ENCODE measurements around the gene FOXQ1.
A peak's percentile ranks its signal among the peaks of the same experiment; 100 is the strongest.
"Not testable (repeated sequence)": the region's sequence is repeated elsewhere in the genome, so short reads cannot be mapped to it uniquely, and the experiment has no call there.

FOXQ1 gene

DNA sequence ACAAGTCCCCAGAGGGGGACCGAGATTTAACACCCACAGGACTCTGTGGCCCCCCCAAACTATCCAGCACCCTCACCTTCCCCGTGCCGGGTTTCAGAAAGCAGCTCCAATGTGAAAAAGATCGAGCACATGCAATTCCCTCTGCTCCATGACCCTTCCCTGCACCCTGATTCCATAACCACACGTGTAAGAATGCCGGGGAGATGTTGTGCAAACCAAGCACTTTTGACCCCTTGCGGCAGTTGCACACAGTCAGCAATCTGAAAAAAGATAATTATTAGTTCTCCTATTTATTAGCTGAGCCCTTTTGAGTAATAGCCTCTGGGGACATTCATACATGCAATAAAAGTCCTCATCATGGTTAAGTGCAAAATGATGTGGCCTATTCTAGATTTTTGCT lies 13.0 kb downstream of the FOXQ1 start:
- DNase-seq = no peak

DNA sequence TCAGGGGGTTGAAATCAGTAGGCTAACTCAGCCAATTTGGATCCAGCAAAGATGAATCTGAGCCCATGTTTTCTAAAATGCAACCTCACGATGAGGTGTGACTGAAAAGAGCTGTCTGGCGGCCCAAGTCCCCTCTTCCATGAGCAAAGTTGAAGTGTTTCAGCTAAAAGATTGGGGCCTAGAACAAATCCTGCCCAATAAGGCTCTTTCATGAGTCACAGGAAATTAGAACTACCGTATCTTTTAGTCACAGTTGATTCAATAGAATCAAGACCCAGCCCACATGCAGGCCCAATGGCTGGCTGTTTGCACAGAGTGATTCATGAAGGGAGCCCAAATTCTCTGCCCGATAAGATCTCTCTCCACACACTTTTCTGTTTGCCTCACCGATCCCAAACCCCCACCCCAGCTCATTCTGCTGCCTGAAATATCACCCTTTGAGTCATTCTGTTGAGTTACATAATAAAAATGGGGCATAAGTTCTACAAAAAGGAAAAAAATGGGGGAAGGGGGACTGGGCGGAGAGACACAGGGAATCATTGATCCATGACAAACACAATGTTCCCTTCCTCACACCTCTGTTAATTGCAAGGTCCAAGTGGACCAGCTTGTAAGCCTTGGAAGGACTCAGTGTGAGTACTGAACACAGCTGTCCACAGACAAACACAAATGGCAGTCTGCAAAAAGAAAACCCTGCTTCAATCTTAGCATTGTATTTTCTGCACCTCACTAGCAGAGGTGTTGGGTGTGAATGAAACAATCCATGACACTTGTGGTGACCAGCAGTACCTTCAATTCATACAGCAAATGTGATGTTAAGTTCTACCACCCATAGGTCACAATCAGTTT lies 13.8 kb downstream of the FOXQ1 start:
- no peak for DNase-seq

DNA sequence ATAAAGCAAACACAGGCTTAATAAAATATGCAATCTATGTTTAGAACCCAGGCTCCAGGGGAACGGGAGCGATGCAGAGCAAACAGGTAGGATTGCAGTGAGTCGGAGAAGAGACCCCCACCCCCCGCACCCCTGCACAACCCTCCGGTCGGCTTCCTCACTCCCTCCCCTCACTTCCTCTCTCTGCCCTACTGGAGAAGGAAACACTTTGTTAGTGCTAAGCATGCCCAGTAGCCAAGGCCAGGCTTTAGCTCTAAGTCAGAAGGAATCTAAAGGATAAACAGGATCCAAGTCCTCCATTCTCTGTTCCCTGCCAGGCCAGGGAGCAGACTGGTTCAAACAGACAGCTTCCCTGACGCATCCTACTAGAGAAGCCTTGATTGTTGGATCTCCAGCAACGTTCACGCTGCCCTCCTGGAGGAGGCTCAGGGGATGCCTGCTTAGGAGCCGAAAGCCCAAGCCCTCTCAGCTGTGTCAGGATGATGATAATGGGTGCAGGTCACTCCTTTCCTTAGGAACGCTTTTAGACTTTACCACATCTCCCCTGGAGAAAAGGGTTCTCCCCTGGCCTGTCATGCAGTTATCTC lies 14.7 kb downstream of the FOXQ1 start:
- DNase-seq = no peak

DNA sequence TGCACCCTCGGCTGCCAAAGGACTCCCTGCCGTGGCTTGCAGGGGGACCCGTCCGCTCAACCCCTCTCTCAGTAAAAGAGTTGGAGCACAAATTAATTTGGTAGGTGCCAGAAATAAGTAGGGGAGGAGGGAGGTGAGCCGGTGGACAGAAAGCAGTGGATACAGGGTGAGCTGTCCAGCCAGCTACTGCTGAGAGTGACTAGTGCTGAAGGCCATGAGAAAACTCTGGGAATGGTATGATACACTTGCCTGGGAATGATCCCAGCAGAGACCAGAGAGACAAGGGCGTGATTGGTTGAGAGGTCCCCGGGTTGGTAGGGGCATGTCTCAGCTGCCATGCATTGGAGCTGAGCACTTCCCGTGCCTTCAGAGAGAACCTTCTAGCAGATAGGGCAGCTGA lies 15.7 kb downstream of the FOXQ1 start:
- no peak for DNase-seq

DNA sequence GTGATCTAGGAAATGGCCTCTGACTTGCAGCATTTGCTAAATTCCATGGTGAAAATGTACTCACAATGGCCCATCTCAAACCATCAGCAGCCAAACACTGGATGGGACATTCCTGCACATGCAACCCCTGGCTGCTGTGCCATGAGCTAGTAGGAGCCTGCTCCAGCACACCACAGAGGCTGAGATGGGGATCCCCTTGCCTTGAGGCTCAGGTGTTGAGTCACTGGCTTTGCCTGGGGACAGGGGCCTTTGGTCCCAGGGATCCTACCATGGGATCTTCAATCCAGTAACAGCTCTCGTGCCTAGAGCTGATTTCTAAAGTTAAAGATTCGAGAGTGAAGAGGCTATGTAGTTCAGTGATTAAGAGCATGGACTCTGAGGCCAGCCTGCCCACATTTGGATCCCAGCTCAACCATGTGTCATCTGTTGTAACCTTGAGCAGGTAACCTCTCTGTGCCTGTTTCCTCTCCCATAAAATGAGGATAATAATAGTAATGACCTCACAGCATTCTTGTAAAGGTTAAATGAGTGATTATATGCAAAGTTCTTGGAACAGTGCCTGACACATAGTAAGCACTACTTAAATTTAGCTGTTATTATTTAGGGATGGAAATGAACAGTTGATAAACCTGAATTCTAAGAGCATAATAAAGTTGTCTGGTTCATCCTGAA lies 16.4 kb downstream of the FOXQ1 start:
- no peak for DNase-seq

- no peak for DNase-seq
Measured at GRCh38 chr6:1329708-1330107, 17.8 kb downstream of the FOXQ1 start.

DNA sequence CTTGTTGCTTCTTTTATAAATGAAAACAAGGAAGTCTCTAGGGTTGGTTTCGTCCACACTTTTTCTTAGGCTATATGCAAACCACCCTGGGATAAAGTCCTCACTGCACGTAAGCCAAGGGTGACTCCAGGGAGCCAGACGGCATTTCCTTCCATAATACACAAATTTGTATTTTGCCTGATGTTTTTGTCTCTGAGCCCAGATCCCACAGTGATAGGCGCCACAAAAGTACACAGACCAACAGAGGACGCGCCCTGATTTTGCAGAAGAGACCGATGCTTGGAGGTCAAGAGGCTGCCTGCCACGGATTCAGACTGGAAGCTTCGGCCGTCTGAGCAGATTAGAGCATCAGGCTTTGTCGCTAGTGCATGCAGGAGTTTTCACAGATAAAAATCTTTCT lies 22.8 kb downstream of the FOXQ1 start:
- no peak for DNase-seq

GRCh38 chr6:1335367-1336037 lies 23.6 kb downstream of the FOXQ1 start:
- no peak for DNase-seq

- DNase-seq = no peak
Measured at GRCh38 chr6:1336246-1336843, 24.4 kb downstream of the FOXQ1 start.

DNA sequence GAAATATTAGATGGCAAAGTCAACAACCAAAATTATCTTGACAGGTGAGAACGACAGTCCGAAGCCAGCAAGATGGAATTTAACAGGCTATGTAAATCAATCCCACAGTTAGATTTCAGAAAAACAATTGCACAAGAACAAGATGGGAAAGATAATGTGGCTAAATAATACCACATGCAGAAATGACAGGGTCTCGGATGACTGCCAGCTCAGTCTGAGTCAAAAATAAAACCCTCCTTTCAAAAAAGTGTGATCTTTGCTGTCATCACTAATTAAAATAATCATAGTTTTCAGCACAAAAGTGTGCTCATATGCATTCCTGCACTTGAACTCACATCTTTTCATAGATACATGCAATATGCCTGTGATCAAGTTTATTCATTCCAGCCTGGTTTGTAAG lies 25.9 kb downstream of the FOXQ1 start:
- no peak for DNase-seq

DNA sequence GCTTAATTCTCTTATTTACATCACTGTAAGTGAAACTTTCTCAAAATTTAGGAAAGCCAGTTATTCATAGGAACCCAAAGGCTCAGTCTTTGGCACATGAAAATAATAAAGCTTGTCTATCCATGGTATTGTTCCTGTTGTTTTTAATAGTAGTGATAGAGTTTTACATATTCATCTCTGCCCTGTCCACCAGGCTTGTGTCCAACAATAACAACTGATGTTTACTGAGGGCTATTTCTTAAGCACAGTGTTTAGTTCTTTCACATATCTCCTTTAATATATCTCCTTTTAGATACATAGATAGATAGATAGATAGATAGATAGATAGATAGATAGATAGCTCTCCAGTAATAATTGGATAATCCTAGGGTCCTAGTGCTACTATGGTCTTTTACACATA lies 34.2 kb downstream of the FOXQ1 start:
- DNase-seq = no peak

GRCh38 chr6:1346558-1347091 lies 34.7 kb downstream of the FOXQ1 start:
- DNase-seq = peak; percentile 44

GRCh38 chr6:1347161-1347560 lies 35.3 kb downstream of the FOXQ1 start:
- DNase-seq = peak; percentile 35

DNA sequence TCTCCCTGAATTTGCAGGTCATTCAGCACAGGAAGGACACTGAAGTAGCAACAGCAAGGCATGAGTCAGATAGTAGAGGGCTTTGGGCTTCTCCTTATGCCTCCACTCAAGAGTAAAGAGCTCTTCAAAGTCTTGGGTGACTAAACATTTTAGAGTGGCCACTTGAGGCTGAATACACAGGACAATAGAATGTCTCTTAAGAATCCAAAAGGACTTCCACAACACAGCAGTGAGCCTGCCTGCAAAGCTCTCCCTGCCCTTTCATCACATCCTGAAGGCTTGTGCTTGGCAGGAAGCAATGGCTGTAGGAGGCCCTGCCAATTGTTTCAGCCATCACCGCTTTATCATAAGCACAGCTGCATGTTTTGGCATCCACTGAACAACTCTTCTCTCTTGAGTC lies 36.8 kb downstream of the FOXQ1 start:
- DNase-seq = peak; percentile 68

GRCh38 chr6:1349655-1350054 lies 37.8 kb downstream of the FOXQ1 start:
- DNase-seq = no peak

DNA sequence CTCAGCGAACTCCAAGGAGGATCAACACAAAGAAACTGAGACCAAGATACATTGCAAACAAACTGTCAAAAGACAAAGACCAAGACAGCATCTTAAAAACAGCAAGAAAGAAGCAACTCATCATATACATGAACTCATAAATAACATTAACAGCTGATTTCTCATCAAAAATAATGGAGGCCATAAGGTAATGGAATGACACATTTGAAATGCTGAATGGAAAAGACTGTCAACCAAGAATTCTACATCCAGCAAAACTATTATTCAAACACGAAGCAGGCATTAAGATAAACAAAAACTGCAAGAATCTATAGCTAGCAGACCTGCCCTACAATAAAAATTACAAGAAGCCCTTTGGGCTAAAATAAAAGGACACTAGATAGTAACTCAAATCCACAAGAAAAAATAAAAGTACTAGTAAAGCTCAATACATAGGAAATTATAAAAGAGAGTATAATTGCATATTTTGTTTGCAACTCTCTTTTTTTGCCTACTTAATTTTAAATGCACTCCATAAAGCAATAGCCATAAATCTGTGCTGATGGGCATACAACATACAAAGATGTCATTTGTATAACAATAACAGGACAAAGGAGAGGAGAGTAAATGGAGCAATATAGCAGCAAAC lies 39.6 kb downstream of the FOXQ1 start:
- DNase-seq = no peak

DNA sequence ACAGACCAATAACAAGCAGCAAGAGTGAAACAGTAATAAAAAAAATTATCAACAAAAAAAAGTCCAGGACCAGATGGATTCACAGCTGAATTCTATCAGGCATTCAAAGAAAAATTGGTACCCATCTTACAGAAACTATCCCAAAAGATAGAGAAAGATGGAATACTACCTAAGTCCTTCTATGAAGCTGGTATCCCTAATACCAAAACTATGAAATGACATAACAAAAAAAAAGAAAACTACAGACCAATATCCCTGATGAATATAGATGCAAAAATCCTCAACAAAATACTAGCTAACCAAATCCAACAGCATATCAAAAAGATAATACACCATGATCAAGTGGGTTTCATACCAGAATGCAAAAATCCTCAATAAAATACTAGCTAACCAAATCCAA lies 43.2 kb downstream of the FOXQ1 start:
- DNase-seq = not testable (repeated sequence)

DNA sequence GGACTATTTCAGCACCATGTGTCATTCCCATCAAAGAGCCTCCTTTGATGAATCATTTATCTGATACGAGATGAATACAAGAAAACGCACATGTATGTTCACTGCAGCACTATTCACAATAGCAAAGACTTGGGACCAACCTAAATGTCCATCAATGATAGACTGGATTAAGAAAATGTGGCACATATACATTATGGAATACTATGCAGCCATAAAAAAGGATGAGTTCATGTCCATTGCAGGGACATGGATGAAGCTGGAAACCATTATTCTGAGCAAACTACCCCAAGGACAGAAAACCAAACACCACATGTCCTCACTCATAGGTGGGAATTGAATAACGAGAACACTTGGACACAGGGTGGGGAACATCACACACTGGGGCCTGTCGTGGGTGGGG lies 49.8 kb downstream of the FOXQ1 start:
- not testable (repeated sequence) for DNase-seq

GRCh38 chr6:1362643-1363042 lies 50.7 kb downstream of the FOXQ1 start:
- DNase-seq = no peak

- no peak for DNase-seq
Measured at GRCh38 chr6:1363298-1363697, 51.4 kb downstream of the FOXQ1 start.

DNA sequence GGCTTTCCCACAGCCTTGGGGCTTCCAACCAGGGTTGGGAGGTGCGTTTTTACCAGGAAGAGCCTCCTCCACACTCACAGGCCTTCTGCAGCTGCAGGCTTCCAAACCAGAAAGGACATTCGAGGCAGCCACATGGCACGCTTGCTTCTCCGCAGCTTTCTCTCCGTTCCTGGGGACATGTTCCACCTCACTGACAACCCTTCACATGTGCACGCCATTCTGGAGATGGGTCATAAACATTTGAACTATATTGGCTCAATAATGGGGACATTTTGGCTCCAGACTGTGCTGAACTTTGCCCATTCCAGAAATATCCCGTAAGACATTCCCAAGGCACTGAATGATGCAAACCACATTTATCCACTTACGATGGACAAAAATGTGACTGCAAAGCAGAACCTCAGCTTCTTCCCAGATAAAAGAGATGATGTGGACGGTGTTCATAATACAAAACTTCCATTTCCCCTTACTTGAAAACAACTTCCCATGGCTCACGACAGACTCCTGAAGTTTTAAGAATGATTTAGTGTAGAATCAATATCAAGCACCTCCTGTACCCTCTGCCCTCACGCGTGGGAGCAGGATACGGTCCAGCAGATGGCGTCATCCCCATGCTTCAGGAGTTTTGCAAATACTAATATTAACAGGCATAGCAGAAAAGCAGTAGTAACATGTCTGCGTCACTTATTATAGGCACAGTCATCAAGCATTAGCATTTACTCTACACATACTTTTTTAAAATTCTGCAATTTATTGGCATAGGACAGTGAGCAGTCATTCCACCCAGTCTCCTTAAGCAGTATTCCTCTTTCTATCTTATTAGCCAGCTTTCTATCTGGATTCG lies 52.1 kb downstream of the FOXQ1 start:
- no peak for DNase-seq
